ENCODE data around the gene SAMD4A.

Gene SAMD4A

GRCh38 chr14:54633076-54633475 is 66.1 kb downstream of the SAMD4A start:
- Histone ChIP-seq H3F3A (ENCODE audit: insufficient read depth) (no peaks in the 10 kb centered on the region), H3K9me2 (replicated peaks; ENCODE audit: insufficient read depth, low read length) (no peaks in the 10 kb centered on the region), H3K9me3 (ENCODE audit: insufficient read depth, low read length) (no peaks in the 10 kb centered on the region), H3K27ac (ENCODE audit: low read depth, low read length) (no peak overlapping the region), H3K36me3 (ENCODE audit: low read length) (no peaks in the 10 kb centered on the region), H3K27me3 (ENCODE audit: low read length) (no peaks in the 10 kb centered on the region), H4K20me1 (ENCODE audit: low read depth, low read length) (no peaks in the 10 kb centered on the region), H3K4me2 (ENCODE audit: low read depth, low read length, poor library complexity, severe bottlenecking) (no peak overlapping the region), H2AFZ (ENCODE audit: low read depth, low read length, severe bottlenecking) (no peak overlapping the region), H3K79me2 (ENCODE audit: insufficient read depth, low read length) (no peaks in the 10 kb centered on the region), H3K9ac (ENCODE audit: low read length) (no peak overlapping the region), H3K4me3 (ENCODE audit: insufficient read depth, low read length, poor library complexity, severe bottlenecking) (no peak overlapping the region)
- TF ChIP-seq EZH2phosphoT487 (conservative IDR thresholded peaks at IDR 0.05; ENCODE audit: low read length) (no peak), CTCF (IDR thresholded peaks at IDR 0.05; ENCODE audit: insufficient read depth, low read length, poor library complexity, severe bottlenecking) (no peak)

GRCh38 chr14:54637270-54638134 is 70.6 kb downstream of the SAMD4A start:
- H3K9me2 ChIP-seq (replicated peaks; ENCODE audit: insufficient read depth, low read length), result no peaks in the 10 kb centered on the region
- TF ChIP-seq EZH2phosphoT487 (conservative IDR thresholded peaks at IDR 0.05; ENCODE audit: low read length) (no peak), CTCF (IDR thresholded peaks at IDR 0.05; ENCODE audit: insufficient read depth, low read length, poor library complexity, severe bottlenecking) (no peak)
- H4K20me1 ChIP-seq (ENCODE audit: low read depth, low read length), result no peaks in the 10 kb centered on the region
- no peaks in the 10 kb centered on the region for H3F3A ChIP-seq (ENCODE audit: insufficient read depth)
- H3K27me3 ChIP-seq (ENCODE audit: low read length), result no peaks in the 10 kb centered on the region
- H3K4me3 ChIP-seq (ENCODE audit: insufficient read depth, low read length, poor library complexity, severe bottlenecking), result no peak overlapping the region
- no peak overlapping the region for H3K27ac ChIP-seq (ENCODE audit: low read depth, low read length)
- H2AFZ ChIP-seq (ENCODE audit: low read depth, low read length, severe bottlenecking), result no peak overlapping the region
- no peak overlapping the region for H3K4me2 ChIP-seq (ENCODE audit: low read depth, low read length, poor library complexity, severe bottlenecking)
- no peak overlapping the region for H3K9ac ChIP-seq (ENCODE audit: low read length)
- H3K9me3 ChIP-seq (ENCODE audit: insufficient read depth, low read length), result no peaks in the 10 kb centered on the region
- no peaks in the 10 kb centered on the region for H3K79me2 ChIP-seq (ENCODE audit: insufficient read depth, low read length)
- no peaks in the 10 kb centered on the region for H3K36me3 ChIP-seq (ENCODE audit: low read length)

GRCh38 chr14:54638135-54638446 is 71.2 kb downstream of the SAMD4A start:
- Histone ChIP-seq H3K27me3 (ENCODE audit: low read length) (no peaks in the 10 kb centered on the region), H3K9me3 (ENCODE audit: insufficient read depth, low read length) (no peaks in the 10 kb centered on the region), H3K4me2 (ENCODE audit: low read depth, low read length, poor library complexity, severe bottlenecking) (no peak overlapping the region), H3F3A (ENCODE audit: insufficient read depth) (no peaks in the 10 kb centered on the region), H3K9me2 (replicated peaks; ENCODE audit: insufficient read depth, low read length) (no peaks in the 10 kb centered on the region), H3K27ac (ENCODE audit: low read depth, low read length) (no peak overlapping the region), H3K36me3 (ENCODE audit: low read length) (no peaks in the 10 kb centered on the region), H4K20me1 (ENCODE audit: low read depth, low read length) (no peaks in the 10 kb centered on the region), H3K79me2 (ENCODE audit: insufficient read depth, low read length) (no peaks in the 10 kb centered on the region), H2AFZ (ENCODE audit: low read depth, low read length, severe bottlenecking) (no peak overlapping the region), H3K4me3 (ENCODE audit: insufficient read depth, low read length, poor library complexity, severe bottlenecking) (no peak overlapping the region), H3K9ac (ENCODE audit: low read length) (no peak overlapping the region)
- TF ChIP-seq CTCF (IDR thresholded peaks at IDR 0.05; ENCODE audit: insufficient read depth, low read length, poor library complexity, severe bottlenecking) (no peak), EZH2phosphoT487 (conservative IDR thresholded peaks at IDR 0.05; ENCODE audit: low read length) (no peak)

All from SU-DHL-6 (cell line).